HepG2 (cell line): Measurements from ENCODE around the gene SNX19. TPM values are rescaled to one million over a fixed set of nuclear protein-coding genes. Genes with fewer than 3 reads are reported as not detected.

Source experiments
- NCOA1 ChIP-seq: sonication (generic); formaldehyde crosslinking; IDR thresholded peaks from 2 replicates; pipeline ENCODE4 v1.9.0; 2021; ENCODE audit warnings: missing genetic modification reagents
- SRSF9 ChIP-seq: fragments of 200-400 bp; formaldehyde crosslinking; IDR thresholded peaks from 2 replicates; pipeline ENCODE4 v1.6.1; 2018; ENCODE audit warnings: borderline replicate concordance, mild to moderate bottlenecking, low read depth, low read length; ENCODE audit not compliant: insufficient read depth, poor library complexity, severe bottlenecking
- ZIK1 ChIP-seq: sonication (generic); formaldehyde crosslinking; IDR thresholded peaks from 2 replicates; pipeline ENCODE4 v1.5.0; 2020; ENCODE audit warnings: mild to moderate bottlenecking, low read depth, missing genetic modification reagents, borderline replicate concordance
- ZNF501 ChIP-seq: sonication (generic); formaldehyde crosslinking; IDR thresholded peaks from 2 replicates; pipeline ENCODE4 v1.5.1; 2020; ENCODE audit warnings: mild to moderate bottlenecking, moderate library complexity, missing genetic modification reagents
- polyA plus RNA-seq, 8 experiments: library from polyadenylated mRNA; depleted of rRNA in 3 of 8; stranded (reverse) in 7 of 8; unstranded in 1 of 8; fragments of >200 nt; fragmentation: Illumina TruSeq in 4 of 8; extraction: Trizol in 4 of 8; gene quantifications; 2 replicates each; pipeline versions ENCODE4 v1.2.1 to v1.2.3, GENCODE V29; 2011 to 2016; ENCODE audit warnings: low read depth in 4 of 8, missing spikeins in 1 of 8, mixed read lengths in 1 of 8; ENCODE audit not compliant: insufficient read depth in 1 of 8
- total RNA-seq, 5 experiments: library from RNA; depleted of rRNA; stranded (reverse); fragments of >200 nt; fragmentation: Illumina TruSeq; extraction: Trizol; gene quantifications; 2 replicates each; pipeline ENCODE4 v1.2.3, GENCODE V29; 2016; ENCODE audit warnings: low read depth in 1 of 5
- TF ChIP-seq, protein P1 (sequence below): sonication (generic); formaldehyde crosslinking; IDR thresholded peaks from 2 replicates; pipeline ENCODE4 v1.4.0; 2020; ENCODE audit warnings: mild to moderate bottlenecking, missing genetic modification reagents
- TF ChIP-seq, protein P2 (sequence below): sonication (generic); formaldehyde crosslinking; IDR thresholded peaks from 2 replicates; pipeline ENCODE4 v1.8.0; 2023; ENCODE audit warnings: mild to moderate bottlenecking, missing genetic modification reagents

Gene SNX19
- total and polyA plus RNA-seq, 2 of the 13 experiments (the other 11 are each of a cell fraction or from before 2014, with no cell fraction given), result 0.13 to 0.27 TPM

DNA sequence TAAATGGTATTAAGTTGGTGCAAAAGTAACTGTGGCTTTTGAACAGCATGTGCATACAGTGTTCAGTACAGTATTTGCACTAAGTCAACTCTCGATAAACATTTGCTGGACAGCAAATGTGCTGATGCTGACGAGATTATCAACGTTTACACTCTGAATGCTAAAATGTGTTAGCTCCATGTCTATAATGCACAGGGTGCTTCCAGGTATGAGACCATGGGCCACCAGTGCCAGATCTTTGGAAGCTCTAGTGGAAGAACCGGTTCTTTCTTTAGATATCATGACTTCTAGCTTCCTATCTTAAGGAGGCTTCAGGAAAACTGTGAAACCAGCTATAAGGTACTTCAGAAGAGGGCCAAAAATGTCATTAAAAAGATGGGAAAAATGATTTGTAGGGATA lies 17.2 kb downstream of the SNX19 start (continued):
- TF ChIP-seq ZIK1 (CRISPR knock-in tag) (no peak), NCOA1 (CRISPR knock-in tag) (no peak), ZNF501 (CRISPR knock-in tag) (no peak), SRSF9 (no peak)
- TF ChIP-seq, protein P1, sequence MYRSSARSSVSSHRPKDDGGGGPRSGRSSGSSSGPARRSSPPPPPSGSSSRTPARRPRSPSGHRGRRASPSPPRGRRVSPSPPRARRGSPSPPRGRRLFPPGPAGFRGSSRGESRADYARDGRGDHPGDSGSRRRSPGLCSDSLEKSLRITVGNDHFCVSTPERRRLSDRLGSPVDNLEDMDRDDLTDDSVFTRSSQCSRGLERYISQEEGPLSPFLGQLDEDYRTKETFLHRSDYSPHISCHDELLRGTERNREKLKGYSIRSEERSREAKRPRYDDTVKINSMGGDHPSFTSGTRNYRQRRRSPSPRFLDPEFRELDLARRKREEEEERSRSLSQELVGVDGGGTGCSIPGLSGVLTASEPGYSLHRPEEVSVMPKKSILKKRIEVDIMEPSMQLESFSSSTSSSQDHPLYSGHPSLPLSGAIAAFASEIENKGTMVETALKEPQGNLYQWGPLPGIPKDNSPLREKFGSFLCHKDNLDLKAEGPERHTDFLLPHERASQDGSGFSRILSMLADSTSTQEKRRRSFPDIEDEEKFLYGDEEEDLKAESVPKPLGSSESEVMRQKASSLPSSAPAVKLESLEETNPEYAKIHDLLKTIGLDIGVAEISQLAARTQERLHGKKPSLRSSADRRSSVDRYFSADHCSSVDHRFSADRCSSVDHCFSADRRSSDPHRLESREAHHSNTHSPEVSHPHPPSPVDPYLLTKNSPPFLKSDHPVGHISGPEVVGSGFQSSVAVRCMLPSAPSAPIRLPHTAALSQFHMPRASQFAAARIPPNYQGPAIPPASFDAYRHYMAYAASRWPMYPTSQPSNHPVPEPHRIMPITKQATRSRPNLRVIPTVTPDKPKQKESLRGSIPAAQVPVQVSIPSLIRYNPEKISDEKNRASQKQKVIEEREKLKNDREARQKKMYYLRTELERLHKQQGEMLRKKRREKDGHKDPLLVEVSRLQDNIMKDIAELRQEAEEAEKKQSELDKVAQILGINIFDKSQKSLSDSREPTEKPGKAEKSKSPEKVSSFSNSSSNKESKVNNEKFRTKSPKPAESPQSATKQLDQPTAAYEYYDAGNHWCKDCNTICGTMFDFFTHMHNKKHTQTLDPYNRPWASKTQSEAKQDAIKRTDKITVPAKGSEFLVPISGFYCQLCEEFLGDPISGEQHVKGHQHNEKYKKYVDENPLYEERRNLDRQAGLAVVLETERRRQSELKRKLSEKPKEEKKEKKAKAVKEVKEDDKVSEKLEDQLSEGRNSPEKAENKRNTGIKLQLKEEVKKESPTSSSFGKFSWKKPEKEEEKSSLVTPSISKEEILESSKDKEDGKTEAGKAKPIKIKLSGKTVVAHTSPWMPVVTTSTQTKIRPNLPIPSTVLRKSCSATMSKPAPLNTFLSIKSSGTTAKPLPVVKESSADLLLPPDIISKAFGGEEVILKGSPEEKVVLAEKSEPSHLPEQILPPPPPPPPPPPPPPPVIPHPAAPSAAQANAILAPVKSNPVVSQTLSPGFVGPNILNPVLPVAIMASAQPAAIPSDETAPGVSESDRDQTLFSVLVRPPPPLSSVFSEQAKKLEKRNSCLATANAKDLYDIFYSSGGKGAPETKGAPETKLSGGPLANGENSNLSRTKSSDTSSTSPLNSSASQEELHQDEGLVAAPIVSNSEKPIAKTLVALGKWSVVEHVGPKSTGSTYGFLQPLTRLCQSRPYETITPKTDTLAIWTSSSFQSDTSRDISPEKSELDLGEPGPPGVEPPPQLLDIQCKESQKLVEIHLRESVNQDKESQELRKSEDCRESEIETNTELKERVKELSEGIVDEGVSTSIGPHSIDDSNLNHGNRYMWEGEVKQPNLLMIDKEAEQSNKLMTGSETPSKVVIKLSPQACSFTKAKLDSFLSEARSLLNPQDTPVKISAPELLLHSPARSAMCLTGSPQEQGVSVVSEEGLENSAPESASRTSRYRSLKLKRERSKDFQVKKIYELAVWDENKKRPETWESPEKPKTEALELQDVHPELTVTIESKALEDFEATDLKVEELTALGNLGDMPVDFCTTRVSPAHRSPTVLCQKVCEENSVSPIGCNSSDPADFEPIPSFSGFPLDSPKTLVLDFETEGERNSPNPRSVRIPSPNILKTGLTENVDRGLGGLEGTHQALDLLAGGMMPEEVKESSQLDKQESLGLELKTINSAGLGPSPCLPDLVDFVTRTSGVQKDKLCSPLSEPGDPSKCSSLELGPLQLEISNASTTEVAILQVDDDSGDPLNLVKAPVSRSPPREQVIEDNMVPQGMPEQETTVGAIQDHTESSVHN (CRISPR knock-in tag), result no peak
- TF ChIP-seq, protein P2, sequence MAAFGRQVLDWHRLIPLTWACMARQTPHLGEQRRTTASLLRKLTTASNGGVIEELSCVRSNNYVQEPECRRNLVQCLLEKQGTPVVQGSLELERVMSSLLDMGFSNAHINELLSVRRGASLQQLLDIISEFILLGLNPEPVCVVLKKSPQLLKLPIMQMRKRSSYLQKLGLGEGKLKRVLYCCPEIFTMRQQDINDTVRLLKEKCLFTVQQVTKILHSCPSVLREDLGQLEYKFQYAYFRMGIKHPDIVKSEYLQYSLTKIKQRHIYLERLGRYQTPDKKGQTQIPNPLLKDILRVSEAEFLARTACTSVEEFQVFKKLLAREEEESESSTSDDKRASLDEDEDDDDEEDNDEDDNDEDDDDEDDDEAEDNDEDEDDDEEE (CRISPR knock-in tag), result no peak
